ENCODE results near the gene OR2S2.

DNA sequence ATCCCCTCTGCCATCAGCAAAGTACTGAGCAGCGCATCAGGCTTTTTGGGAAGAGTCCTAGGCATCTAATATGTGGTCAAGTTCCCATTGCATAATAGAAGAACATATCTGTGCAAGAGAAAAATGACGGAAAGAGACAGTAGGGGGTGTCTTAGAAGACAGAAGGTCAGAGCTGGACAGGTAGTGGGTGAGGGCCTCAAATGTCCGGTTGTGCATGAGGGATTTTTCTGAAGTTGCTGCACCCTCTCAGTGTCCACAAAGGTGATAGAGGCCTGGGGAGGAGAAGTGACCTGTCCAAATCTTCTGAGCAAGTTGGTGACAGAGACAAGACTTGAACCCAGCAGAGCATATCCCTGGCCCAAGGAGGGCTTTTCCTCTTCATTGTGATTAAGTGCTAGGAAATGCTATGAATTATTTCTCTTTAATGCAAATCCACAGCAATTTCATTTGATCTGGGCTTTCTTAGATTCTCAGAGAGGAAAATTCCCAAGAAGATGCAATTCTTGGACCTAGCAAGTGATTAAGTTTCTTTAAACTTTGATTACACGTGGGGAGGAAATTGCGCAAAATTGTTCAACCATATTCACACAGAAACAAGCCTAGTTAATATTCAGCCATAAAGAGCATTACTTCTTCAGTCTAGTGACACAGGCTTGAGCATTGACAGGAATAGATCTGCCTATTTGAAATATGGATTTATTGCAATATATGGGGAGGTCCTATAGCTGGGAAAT, at the start of gene OR2S2:
- TF ChIP-seq CTCF (conservative IDR thresholded peaks at IDR 0.05; ENCODE audit: low read depth, low read length) (no peak), EZH2 (IDR thresholded peaks at IDR 0.05; ENCODE audit: borderline replicate concordance, low read depth, low read length, poor library complexity, severe bottlenecking) (no peak)

Measured in A673 (cell line).